GM19023 (cell line): Measurements from ENCODE around the gene LRRC53.

Source experiments
- ATAC-seq: cut with Tn5 transposase; IDR thresholded peaks from one replicate; pipeline ENCODE4 v1.9.1; 2021; ENCODE audit warnings: mild to moderate bottlenecking, moderate library complexity; ENCODE audit not compliant: unreplicated experiment

The LRRC53 gene

GRCh38 chr1:74432325-74432724 lies 80.1 kb downstream of the LRRC53 start:
- ATAC-seq = no peak

- no peak for ATAC-seq
These were observed 80.9 kb downstream of the LRRC53 start for GRCh38 chr1:74431531-74431930.

GRCh38 chr1:74430342-74430934 lies 82.0 kb downstream of the LRRC53 start:
- no peak for ATAC-seq

GRCh38 chr1:74429580-74429979 lies 82.8 kb downstream of the LRRC53 start:
- ATAC-seq = no peak

GRCh38 chr1:74427681-74428080 lies 84.7 kb downstream of the LRRC53 start:
- no peak for ATAC-seq

GRCh38 chr1:74426208-74426937 lies 86.0 kb downstream of the LRRC53 start:
- ATAC-seq = no peak

GRCh38 chr1:74425676-74426075 lies 86.7 kb downstream of the LRRC53 start:
- ATAC-seq = no peak

GRCh38 chr1:74423471-74423870 lies 88.9 kb downstream of the LRRC53 start:
- ATAC-seq = no peak

GRCh38 chr1:74422421-74423292 lies 89.8 kb downstream of the LRRC53 start:
- no peak for ATAC-seq

GRCh38 chr1:74420467-74420866 lies 91.9 kb downstream of the LRRC53 start:
- ATAC-seq = no peak
